DOHH2 (cell line): Measurements from ENCODE around the gene ARV1.

Source experiments
- H3F3A ChIP-seq: fragments of 200-600 bp; sonication (generic), shearing (Covaris generic); 2 replicates; pipeline ENCODE4 v1.6.0; 2016; ENCODE audit warnings: antibody characterized with exemption, mild to moderate bottlenecking; ENCODE audit not compliant: control insufficient read depth, insufficient read depth
- H3K27ac ChIP-seq: fragments of 200-600 bp; sonication (generic); 2 replicates; pipeline ENCODE4 v1.5.1; 2014; ENCODE audit warnings: low read depth, mild to moderate bottlenecking, low read length, moderate library complexity
- H3K27me3 ChIP-seq: fragments of 200-600 bp; sonication (generic); 2 replicates; pipeline ENCODE4 v1.6.1; 2014; ENCODE audit warnings: mild to moderate bottlenecking, low read length, mixed read lengths; ENCODE audit not compliant: control insufficient read depth
- H3K36me3 ChIP-seq: fragments of 200-600 bp; sonication (generic); 2 replicates; pipeline ENCODE4 v1.6.1; 2014; ENCODE audit warnings: mild to moderate bottlenecking, low read length, moderate library complexity, mixed read lengths; ENCODE audit not compliant: control insufficient read depth
- H3K4me1 ChIP-seq: fragments of 200-600 bp; sonication (generic); 2 replicates; pipeline ENCODE4 v1.6.1; 2014; ENCODE audit warnings: mild to moderate bottlenecking, low read length, mixed read lengths; ENCODE audit not compliant: control insufficient read depth
- H3K4me2 ChIP-seq: fragments of 200-600 bp; sonication (generic); 2 replicates; pipeline ENCODE4 v1.6.0; 2014; ENCODE audit warnings: mild to moderate bottlenecking, low read length, moderate library complexity
- H3K4me3 ChIP-seq: fragments of 200-600 bp; sonication (generic); 2 replicates; pipeline ENCODE4 v1.5.1; 2014; ENCODE audit warnings: mild to moderate bottlenecking, low read length, mixed read lengths
- H3K79me2 ChIP-seq: fragments of 200-600 bp; sonication (generic); 2 replicates; pipeline ENCODE4 v1.6.1; 2014; ENCODE audit warnings: mild to moderate bottlenecking, low read length, mixed read lengths; ENCODE audit not compliant: control insufficient read depth
- H3K9me2 ChIP-seq: fragments of 200-600 bp; sonication (generic); replicated peaks from 2 replicates; pipeline ENCODE4 v1.6.1; 2014; ENCODE audit warnings: mild to moderate bottlenecking, low read length, mixed read lengths; ENCODE audit not compliant: control insufficient read depth
- H3K9me3 ChIP-seq: fragments of 200-600 bp; sonication (generic); 2 replicates; pipeline ENCODE4 v1.6.1; 2014; ENCODE audit warnings: antibody characterized with exemption, low read length, mixed read lengths; ENCODE audit not compliant: control insufficient read depth, insufficient read depth
- H4K20me1 ChIP-seq: fragments of 200-600 bp; sonication (generic); 2 replicates; pipeline ENCODE4 v1.6.0; 2014; ENCODE audit warnings: low read depth, mild to moderate bottlenecking, antibody characterized with exemption, low read length, moderate library complexity; ENCODE audit not compliant: control insufficient read depth, insufficient read depth
- EZH2phosphoT487 ChIP-seq: fragments of 200-600 bp; sonication (generic); IDR thresholded peaks from 2 replicates; pipeline ENCODE4 v1.6.1; 2017; ENCODE audit warnings: borderline replicate concordance, mild to moderate bottlenecking, antibody characterized with exemption, low read length, moderate library complexity, mixed read lengths
- TF ChIP-seq, protein P1 (sequence below): fragments of 200-600 bp; sonication (generic); IDR thresholded peaks from one replicate; pipeline ENCODE4 v1.5.1; 2014; ENCODE audit warnings: antibody characterized with exemption, mild to moderate bottlenecking, low read depth, low read length; ENCODE audit not compliant: poor library complexity, severe bottlenecking

The ARV1 gene

GRCh38 chr1:230970432-230970831 is 8.5 kb upstream of the ARV1 start:
- no peak for TF ChIP-seq EZH2phosphoT487
- TF ChIP-seq, protein P1, sequence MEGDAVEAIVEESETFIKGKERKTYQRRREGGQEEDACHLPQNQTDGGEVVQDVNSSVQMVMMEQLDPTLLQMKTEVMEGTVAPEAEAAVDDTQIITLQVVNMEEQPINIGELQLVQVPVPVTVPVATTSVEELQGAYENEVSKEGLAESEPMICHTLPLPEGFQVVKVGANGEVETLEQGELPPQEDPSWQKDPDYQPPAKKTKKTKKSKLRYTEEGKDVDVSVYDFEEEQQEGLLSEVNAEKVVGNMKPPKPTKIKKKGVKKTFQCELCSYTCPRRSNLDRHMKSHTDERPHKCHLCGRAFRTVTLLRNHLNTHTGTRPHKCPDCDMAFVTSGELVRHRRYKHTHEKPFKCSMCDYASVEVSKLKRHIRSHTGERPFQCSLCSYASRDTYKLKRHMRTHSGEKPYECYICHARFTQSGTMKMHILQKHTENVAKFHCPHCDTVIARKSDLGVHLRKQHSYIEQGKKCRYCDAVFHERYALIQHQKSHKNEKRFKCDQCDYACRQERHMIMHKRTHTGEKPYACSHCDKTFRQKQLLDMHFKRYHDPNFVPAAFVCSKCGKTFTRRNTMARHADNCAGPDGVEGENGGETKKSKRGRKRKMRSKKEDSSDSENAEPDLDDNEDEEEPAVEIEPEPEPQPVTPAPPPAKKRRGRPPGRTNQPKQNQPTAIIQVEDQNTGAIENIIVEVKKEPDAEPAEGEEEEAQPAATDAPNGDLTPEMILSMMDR = no peak

GRCh38 chr1:230971771-230972170 is 7.1 kb upstream of the ARV1 start:
- no peak overlapping the region for H3K4me3 ChIP-seq
- H3K79me2 ChIP-seq = peaks cover 80% of the 10 kb centered on the region
- peaks cover 30% of the 10 kb centered on the region for H3K4me1 ChIP-seq
- peaks cover 35% of the 10 kb centered on the region for H3K36me3 ChIP-seq
- no peak for TF ChIP-seq EZH2phosphoT487
- TF ChIP-seq, protein P1 = no peak
- H3K9me2 ChIP-seq = no peaks in the 10 kb centered on the region
- no peaks in the 10 kb centered on the region for H3F3A ChIP-seq
- H3K27ac ChIP-seq = no peak overlapping the region
- no peaks in the 10 kb centered on the region for H3K27me3 ChIP-seq
- H3K4me2 ChIP-seq = no peak overlapping the region
- H4K20me1 ChIP-seq = peaks cover 21% of the 10 kb centered on the region
- no peaks in the 10 kb centered on the region for H3K9me3 ChIP-seq

More at GRCh38 chr1:230970432-230970831, 8.5 kb upstream of the ARV1 start:
- Histone ChIP-seq H3K4me2 (no peak overlapping the region), H3K27me3 (no peaks in the 10 kb centered on the region), H3K9me2 (no peaks in the 10 kb centered on the region), H3K4me1 (peaks cover 27% of the 10 kb centered on the region), H3K4me3 (no peak overlapping the region), H3K79me2 (peaks cover 76% of the 10 kb centered on the region), H4K20me1 (peaks cover 20% of the 10 kb centered on the region), H3K9me3 (no peaks in the 10 kb centered on the region), H3K36me3 (peaks cover 22% of the 10 kb centered on the region), H3K27ac (no peak overlapping the region), H3F3A (no peaks in the 10 kb centered on the region)

DNA sequence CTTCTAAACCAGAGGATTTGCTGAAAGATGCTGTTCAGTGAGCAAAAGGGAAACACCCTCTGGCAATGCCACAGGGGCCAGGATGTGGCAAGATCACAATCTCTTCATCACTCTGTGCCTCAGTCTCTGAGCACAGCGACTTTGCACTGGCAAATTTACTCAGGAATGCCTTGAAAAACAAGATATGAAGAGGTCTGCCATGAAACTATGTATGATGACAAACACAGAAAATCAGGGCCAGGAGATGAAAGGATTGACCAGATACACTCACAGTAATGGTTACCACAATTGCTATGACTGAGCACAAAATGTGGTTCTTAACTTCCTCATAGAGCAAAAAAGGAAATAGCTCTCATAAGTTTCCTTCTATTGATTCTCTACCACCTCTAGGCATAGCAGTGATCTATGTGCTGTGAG is 6.0 kb upstream of the ARV1 start:
- Histone ChIP-seq H3K4me2 (peak overlapping the region; percentile 48), H3K79me2 (peaks cover 84% of the 10 kb centered on the region), H3K9me2 (no peaks in the 10 kb centered on the region), H3K4me3 (0 out of 2 replicates have a peak overlapping the region, but pooled peaks have one; percentile 25), H4K20me1 (peaks cover 25% of the 10 kb centered on the region), H3K27ac (no peak overlapping the region), H3K9me3 (no peaks in the 10 kb centered on the region), H3K36me3 (peaks cover 43% of the 10 kb centered on the region), H3K27me3 (no peaks in the 10 kb centered on the region), H3K4me1 (peaks cover 39% of the 10 kb centered on the region), H3F3A (no peaks in the 10 kb centered on the region)
- TF ChIP-seq, protein P1 = no peak
- TF ChIP-seq EZH2phosphoT487 = no peak

DNA sequence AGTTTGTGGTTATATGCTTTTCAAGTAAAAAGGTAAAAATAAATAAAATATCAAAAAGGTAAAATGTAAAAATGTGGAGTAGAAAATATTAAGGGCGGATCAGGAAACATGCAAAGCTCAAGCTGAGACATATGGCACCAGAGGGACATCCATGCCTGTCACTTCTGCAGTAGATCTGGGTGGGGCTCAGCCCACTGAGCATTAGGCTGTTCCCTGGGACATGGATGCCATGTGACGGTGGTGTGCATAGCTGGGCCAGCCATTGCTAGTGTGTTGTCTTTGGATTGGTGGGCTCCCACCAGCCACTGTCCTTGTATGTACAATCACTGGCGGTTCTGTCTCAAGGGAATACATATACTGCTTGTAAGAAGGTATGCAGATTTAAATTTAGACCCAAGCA is 3.3 kb upstream of the ARV1 start:
- H3K36me3 ChIP-seq = peaks cover 38% of the 10 kb centered on the region
- H3K27ac ChIP-seq = no peak overlapping the region
- H3K4me2 ChIP-seq = no peak overlapping the region
- peaks cover 89% of the 10 kb centered on the region for H3K79me2 ChIP-seq
- H4K20me1 ChIP-seq = peaks cover 20% of the 10 kb centered on the region
- H3K9me2 ChIP-seq = no peaks in the 10 kb centered on the region
- TF ChIP-seq, protein P1 = no peak
- no peak for TF ChIP-seq EZH2phosphoT487
- H3K4me3 ChIP-seq = no peak overlapping the region
- H3K27me3 ChIP-seq = no peaks in the 10 kb centered on the region
- H3F3A ChIP-seq = no peaks in the 10 kb centered on the region
- no peaks in the 10 kb centered on the region for H3K9me3 ChIP-seq
- peaks cover 45% of the 10 kb centered on the region for H3K4me1 ChIP-seq
